GM21360 (cell line): ENCODE measurements around the gene NRCAM.

Experiments
- ATAC-seq: cut with Tn5 transposase; IDR thresholded peaks from one replicate; pipeline ENCODE4 v1.9.1; 2021; ENCODE audit warnings: mild to moderate bottlenecking, moderate library complexity; ENCODE audit not compliant: unreplicated experiment

NRCAM gene

GRCh38 chr7:108222236-108222892 is 233.9 kb downstream of the NRCAM start:
- ATAC-seq: no peak

GRCh38 chr7:108211382-108212201 is 244.6 kb downstream of the NRCAM start:
- peak; percentile 83 for ATAC-seq

DNA sequence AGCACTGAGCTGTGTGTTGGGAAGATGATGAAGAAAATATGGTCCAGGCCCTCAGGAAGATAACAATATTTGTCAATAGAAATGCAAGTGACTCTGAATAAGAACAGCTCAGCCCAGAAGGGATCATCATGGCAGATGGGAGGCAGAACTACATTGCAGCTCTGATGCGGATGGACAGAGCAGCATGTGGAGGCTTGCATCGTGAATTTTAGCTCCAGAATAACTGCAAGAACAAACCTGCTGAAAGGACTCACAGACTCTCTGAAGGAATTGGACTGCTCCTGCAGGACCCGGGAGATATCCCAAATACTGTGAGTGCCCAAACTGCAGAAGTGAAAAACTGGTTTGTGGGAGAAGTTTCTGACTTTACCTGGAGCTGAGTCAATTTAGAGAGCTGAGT is 245.4 kb downstream of the NRCAM start:
- no peak for ATAC-seq

DNA sequence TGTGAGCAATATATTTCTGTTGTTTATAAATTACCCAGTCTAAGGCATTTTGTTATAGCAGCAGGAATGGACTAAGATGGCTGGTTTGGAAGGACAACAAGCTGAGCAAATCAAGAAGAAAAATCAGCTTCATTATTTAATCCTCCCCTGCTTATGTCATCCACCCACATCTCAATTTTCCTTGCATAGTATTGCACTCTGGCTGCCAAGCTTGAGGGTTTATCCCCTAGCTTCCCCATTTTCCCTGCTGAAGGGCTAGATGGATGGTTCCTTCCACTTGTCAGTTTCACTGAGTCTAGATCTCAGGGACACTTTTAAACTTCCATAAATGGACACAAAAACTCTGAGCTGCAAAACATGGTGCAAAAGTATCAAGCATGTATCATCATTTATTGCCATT is 250.9 kb downstream of the NRCAM start:
- no peak for ATAC-seq

GRCh38 chr7:108204281-108204796 is 251.9 kb downstream of the NRCAM start:
- ATAC-seq: no peak

DNA sequence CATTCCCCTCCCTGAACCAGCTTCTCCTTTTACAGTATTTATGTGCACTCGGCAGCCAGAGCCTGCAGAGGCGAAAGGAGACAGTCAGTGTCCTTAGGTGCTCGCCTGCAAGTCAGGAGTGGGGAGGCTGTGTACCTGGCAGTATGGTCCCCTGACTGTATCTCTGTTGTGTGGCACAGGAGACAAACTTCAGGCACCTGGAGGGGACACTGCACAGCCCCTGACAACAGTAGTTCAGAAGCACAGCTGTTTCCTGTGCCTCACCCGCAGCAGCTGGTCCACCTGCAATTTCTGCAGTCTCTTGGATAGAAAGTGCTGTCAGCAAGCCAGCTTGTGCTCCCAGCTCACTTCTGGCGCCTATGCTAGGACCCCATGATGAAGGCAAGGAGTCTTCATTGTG is 252.7 kb downstream of the NRCAM start:
- no peak for ATAC-seq

DNA sequence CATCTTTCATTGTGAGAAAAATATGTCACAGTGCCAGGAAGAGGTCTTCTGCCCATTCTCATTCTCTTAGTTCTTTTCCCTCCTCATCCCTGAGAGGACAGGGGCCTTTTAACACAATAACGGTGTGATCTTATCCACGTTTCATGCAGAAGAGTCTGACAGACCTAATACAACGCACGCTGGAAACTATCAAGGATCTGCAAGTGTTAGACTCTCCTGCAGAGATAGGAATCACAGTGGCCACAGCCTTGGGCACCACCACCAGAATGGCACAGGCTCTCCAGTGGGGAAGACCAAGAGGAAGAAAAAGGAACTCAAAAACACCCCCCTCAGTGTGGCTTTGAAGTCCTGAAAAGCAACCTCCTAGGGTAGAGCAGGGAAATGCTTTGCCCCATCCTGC is 253.5 kb downstream of the NRCAM start:
- no peak for ATAC-seq

- ATAC-seq: no peak
Measured at GRCh38 chr7:108201766-108202165, 254.5 kb downstream of the NRCAM start.

GRCh38 chr7:108200326-108200725 is 255.9 kb downstream of the NRCAM start:
- no peak for ATAC-seq

- ATAC-seq: no peak
Measured at GRCh38 chr7:108197371-108198091, 258.7 kb downstream of the NRCAM start.

GRCh38 chr7:108196004-108196403 is 260.2 kb downstream of the NRCAM start:
- ATAC-seq: no peak

GRCh38 chr7:108193594-108194498 is 262.4 kb downstream of the NRCAM start:
- no peak for ATAC-seq

- ATAC-seq: no peak
Measured at GRCh38 chr7:108190891-108191290, 265.3 kb downstream of the NRCAM start.

GRCh38 chr7:108189733-108190388 is 266.4 kb downstream of the NRCAM start:
- ATAC-seq: no peak

GRCh38 chr7:108188724-108189123 is 267.5 kb downstream of the NRCAM start:
- ATAC-seq: no peak

- ATAC-seq: no peak
Measured at GRCh38 chr7:108181073-108181985, 274.9 kb downstream of the NRCAM start.

DNA sequence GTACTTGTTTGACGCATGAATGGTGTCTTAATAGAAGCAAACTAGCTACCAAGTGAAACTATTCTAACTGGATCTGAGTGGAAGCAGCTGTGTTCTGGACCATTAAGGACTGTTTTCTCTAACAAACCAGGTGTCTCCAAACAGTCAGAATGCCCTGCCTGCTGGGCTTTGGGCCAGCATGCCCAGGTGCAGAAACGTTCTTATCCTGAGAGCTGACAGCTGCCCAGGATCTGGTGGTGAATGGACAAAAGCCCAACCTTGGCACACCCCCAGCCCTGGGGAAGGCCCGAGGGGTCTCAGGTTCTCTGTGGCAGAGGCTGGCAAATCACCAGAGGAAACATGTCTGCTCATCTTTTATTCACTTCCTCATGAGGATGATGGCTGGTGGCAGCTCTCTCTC is 277.8 kb downstream of the NRCAM start:
- no peak for ATAC-seq

GRCh38 chr7:108171164-108171563 is 285.1 kb downstream of the NRCAM start:
- ATAC-seq: no peak

DNA sequence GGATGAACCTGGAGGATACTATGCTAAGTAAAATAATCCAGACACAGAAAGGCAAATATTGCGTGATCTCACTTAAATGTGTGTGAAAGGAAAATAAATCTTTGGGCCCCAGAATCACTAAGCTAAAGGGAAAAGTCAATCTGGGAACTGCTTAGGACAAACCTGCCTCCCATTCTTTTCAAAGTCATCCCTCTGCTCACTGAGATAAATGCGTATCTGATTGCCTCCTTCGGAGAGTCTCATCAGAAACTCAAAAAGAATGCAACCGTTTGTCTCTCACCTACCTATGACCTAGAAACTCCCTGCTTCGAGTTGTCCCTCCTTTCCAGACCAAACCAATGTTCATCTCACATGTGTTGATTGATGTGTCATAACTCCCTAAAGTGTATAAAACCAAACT is 286.0 kb downstream of the NRCAM start:
- ATAC-seq: no peak
